Stimulated activated CD4-positive, alpha-beta T cell treated with anti-CD3 and anti-CD28 coated beads, Interleukin-2, amount 100 ng/mL, for 24 hours (primary cell): ENCODE results near the gene ADAMTS17.

Source experiments
- DNase-seq, 2 donors: peaks; one replicate each; pipeline ENCODE4 v3.0.0-alpha.2; 2020

Gene ADAMTS17

GRCh38 chr15:100338971-100339444 is 2.8 kb downstream of the ADAMTS17 start:
- DNase-seq: peak; percentile 50 to 53

DNA sequence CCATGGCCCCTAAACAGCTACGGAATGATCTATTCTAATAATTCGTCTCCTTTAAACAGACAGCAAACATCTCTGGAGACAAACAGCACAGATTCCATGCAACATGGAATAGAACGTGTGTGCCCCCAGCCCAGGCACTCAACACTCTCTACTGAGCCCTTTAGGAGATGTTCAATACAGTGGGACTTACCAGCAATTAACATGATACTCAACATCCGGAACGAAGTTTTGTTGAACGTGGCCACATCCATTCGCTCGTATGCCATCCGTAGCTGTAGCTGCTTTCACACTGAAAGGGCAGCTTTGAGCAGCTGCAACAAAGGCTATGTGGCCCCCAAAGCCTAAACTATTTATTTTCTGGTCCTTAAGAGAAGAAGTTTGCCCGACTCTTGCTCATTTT is 3.5 kb downstream of the ADAMTS17 start:
- no peak for DNase-seq

DNA sequence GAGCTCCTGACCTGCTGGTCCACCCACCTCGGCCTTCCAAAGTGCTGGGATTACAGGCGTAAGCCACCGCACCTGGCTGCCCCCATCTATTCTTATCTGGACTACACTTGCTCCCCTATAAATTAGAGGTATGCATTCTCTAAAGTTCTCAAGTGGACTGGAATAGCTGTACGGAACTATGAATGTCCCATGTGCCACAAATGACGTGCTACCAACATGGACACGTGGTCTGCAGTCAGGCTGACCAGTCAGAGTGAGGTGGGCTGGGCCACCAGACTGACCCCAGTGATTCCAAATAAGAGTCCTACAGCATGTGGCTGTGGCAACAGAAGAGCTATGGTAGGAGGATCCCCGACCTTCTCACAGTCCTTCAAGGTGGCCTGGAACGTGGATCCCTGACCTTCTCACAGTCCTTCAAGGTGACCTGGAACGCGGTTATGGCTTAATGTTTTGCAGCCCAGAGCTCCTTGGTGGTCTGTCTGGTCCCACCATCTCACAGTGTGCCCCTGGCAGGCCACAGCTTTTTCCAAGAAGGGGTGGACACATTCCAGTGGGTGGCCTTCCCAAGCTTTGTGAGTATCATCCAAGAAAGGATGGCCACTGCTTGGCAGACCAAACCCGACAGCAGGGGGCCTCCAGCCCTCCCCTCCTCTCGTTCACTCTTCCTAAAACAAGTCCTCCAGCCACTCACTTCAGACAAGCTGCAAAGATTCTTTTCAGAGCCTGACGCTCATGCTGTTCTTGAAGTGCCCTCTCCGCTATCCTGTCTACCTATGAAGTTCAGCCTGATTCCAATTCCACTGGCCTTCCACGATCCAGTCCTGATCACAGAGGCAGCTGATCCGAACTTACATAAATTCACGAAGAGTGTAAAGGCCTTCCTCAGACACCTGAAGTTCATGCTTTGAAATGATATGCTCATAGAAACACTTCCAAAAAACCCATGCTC is 4.4 kb downstream of the ADAMTS17 start:
- DNase-seq: no peak

DNA sequence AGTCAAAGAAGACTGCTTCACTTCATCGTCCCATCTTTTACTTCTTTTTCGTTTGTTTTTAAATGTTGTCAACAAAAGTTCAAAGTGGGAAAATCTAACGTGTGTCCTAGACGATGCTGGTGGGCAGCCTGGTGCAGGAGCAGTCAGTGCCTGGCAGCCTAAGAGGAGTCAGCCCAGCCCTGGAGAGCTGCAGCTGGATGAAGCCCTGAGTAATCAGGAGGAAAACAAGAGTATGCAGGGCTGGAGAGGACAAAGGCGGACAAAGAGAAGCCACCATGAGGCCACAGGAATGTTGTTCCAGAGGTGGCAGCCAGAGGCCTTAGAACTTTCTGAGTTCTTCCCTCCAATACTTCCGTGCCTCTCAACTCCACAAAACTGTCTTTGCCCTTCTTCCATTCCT is 5.7 kb downstream of the ADAMTS17 start:
- DNase-seq: no peak

DNA sequence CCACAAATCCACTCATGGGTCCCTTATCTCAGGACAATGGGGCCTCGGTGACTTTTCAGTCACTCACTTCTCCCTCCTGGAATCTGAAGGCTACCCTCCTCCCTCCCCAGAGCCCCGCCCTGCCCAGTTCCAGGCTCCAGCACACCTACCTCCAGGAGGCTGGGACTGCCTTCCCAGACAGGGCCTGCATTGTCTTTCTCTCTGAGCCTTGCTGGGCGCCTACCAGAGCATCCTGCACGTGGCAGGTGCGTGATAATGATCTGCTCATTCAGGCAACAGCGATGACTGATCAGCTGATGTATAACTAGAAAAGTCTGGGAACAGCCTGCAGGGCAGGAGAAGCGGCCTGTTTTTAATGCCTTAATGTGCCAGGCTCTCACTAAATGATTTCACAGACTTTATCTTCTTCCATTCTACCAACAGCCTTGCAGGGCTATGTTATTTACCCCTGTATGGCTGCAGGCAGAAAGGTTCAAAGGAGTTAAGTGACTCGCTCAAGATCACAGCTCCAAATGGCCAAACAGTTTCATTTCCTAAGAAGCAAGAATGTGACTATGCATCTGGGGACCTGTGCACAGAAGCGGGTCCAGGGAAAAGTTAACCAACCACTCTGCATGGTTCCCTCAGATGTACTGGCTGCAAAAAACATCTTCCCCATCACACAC is 6.3 kb downstream of the ADAMTS17 start:
- no peak for DNase-seq

DNA sequence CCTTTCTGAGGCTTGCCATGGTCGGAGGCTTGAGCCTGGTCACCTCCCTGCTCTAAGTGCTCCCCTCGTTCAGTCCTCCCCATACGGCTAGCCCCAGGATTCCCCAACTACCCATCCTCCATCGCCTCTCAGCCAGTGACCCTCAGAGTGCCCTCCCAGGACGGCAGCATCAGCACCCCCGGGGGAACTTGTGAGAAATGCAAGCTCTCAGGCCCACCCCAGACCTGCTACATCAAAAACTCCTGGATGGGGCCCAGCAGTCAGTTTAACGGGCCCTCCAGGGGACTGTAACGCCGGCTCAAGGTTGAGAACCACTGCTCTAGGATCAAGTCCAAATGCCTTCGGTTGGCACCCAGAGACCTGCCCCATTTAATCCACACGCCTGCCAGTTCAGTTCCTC is 6.9 kb downstream of the ADAMTS17 start:
- no peak for DNase-seq

DNA sequence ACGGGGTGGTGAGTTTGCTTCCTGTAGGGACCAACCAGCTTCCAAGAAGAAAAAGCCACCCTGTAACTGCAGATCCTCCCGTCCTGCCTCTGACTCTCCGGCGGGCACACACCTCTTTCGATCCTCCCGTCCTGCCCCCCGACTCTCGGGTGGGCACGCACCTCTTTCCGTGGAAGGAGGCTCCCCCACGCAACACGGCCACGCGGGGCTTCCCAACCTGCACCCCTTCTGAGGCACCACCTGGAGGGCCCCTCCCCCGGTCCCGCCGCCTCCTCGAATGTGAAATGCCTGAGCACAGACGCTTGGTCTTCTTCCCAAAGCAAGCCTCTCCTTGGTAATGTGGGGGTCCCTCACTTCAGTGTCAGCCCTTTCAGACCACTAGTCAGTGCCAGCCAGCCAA is 7.3 kb downstream of the ADAMTS17 start:
- DNase-seq: no peak

DNA sequence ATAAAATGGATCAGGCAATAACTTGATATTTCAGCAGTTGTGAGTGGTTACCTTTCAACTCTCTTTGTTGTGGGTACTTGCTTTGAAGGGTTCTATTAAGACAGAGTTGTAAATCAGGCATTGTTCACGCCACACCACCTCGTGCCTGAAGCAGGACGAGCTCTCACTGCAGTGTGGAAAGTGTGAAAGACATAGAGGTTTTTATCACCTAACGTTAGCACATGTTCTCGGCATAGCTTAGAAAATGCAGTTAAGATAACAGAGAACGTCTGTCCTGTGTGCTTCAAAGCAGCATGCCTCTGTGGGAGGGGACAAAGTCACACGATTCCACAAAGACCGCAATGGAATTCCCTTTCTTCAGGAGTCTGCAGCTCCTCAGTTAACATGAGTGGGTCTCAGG is 7.8 kb downstream of the ADAMTS17 start:
- no peak for DNase-seq

- DNase-seq: no peak
Measured at GRCh38 chr15:100333236-100333635, 8.5 kb downstream of the ADAMTS17 start.

DNA sequence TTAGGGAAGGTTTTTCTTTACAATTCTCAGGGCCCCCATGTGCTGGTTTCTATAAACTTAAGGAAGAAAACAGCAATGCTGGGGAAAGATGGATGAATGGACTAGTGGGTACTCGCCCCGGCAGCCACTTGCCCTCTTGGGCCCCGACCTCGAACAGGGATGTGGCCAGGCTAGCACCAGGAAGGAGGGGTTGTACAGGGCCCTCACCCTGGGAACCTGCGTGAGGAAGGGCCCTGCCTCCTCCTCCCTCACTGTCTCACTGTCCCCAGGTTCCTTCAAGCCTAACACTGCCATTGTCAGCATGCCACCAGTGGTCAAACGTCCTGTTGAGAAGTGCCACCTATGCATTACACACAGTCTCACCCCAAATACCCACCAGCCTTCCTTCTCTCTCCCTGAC is 9.1 kb downstream of the ADAMTS17 start:
- DNase-seq: no peak

GRCh38 chr15:100332231-100332630 is 9.5 kb downstream of the ADAMTS17 start:
- no peak for DNase-seq

- no peak for DNase-seq
Measured at GRCh38 chr15:100330629-100331215, 11.1 kb downstream of the ADAMTS17 start.

DNA sequence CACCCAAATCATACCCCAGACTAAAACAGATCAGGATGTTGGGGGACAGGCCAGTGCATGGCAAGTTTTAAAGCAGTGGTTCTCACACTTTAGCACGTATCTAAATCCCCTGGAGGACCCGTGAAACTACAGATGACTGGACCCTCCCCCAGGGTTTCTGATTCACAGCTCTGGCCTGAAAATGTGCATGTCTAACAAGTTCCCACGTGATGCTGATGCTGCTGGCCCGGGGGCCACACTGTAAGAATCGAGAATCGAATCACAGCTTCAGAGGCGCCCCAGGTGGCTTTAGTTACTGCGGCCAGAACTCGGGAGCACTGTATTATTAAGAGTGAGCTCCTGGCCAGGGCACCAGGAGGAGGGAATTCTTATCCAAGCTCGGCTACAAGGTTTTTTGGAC is 11.6 kb downstream of the ADAMTS17 start:
- peak; percentile 33 to 37 for DNase-seq

DNA sequence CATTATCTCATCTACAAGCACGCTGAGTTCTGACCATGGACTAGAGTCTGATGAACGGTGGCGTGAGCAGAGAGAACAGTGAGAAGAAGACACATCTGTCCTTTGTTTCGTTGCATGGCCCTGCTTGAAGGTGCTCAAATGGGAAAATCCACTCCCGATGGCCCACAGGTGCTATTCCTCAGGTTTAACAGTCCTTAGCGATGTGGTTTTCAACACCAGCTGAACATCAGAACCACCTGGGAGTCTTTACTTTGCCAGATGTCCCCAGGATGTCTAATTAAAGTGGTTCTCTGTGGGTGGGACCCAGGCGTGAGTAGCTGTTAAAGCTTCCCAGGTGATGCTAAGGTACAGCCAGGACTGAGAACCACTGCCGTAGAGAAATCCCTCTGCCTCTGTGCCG is 13.0 kb downstream of the ADAMTS17 start:
- DNase-seq: no peak

DNA sequence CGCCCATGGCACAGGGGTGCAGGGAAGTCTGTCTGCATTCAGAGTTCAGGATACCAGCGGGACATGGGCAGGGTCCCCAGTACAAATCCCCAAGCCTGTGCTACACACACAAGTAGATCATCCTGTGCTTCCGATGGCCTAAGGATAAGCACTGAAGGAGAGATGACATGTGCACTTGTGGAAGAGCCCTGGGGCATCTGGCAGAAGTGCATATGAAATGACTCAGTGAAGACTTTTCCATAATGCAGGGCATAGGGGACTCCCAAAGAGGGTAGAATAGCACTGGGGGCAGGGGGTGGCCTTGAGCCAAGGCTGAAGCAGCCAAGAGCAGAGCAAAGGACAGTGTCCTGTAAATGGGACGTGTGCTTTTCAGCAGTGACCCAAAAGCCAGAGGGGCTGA is 22.9 kb downstream of the ADAMTS17 start:
- DNase-seq: no peak

DNA sequence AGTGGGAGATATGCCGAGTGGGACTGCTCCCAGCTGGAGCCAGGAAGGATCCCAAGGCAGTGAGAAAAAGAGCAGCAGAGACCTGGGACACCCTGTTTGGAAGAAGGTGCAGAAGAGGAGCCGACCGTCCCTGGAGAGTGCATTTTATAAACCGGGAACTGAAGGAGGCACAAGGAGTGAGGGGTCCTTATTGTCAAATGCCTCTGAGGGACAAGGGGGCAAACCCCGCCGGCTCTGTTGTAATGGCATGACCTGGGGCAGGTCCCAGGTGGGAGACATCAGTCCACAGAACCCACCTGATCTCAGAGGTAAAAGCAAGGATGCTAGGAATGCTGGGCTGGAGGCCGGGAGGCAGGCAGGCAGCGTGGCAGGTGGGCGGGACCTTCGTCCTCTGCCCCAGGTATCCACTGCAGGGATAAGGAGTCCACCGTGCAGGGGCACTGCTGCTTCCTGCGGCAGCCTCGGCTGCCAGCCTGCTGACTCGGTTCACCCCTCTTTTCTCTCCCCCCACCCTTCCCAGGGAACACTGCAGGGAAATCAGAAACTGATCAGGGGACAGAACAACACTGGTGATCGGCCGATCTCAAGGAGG is 26.9 kb downstream of the ADAMTS17 start:
- no peak for DNase-seq

DNA sequence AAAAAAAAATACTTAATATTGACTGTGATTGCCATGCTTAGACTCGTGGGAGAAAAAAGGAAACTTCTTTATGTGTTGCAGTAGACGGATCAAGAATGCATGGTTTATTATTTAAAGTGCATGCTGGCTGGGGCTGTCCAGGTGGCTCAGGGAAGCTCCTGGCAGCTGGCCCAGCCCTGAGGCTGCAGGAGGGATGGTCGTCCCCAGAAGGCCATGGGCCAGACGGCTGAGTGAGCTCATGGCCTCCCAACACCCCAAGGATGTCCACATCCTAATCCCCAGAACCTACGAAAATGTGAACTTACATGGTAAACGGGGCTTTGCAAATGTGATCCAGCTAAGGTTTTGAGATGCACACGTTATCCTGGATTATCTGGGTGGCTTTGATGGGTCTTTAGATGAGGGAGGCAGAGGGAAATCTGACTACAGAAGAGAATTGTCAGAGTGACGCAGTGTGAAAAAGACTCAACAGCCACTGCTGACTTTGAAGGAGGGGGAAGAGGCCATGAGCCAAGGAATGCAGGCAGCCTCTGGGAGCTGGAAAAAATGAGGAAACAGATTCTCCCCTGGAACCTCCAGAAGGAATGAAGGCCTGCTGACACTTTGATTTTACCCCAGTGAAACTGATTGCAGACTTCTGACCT is 29.8 kb downstream of the ADAMTS17 start:
- DNase-seq: no peak

- DNase-seq: no peak
Measured at GRCh38 chr15:100311154-100311625, 30.6 kb downstream of the ADAMTS17 start.

GRCh38 chr15:100310513-100311153 is 31.1 kb downstream of the ADAMTS17 start:
- DNase-seq: no peak

DNA sequence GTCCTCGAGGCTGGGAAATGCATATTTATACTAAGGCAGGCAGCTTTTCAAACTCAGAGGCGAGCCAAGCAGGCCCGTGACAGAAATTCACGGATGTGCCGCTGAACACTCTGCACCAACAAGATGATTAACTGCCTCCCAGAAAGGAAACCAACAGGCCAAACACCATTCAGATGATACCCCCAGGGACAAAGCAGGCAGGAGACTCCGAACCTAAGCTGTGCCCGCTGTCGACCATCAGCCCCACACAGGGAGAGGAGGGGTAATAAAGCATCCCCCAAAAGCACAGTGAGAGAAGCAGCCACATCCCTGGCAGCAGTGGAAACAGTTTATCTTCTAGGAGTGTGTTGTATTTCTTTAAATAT is 31.8 kb downstream of the ADAMTS17 start:
- no peak for DNase-seq

DNA sequence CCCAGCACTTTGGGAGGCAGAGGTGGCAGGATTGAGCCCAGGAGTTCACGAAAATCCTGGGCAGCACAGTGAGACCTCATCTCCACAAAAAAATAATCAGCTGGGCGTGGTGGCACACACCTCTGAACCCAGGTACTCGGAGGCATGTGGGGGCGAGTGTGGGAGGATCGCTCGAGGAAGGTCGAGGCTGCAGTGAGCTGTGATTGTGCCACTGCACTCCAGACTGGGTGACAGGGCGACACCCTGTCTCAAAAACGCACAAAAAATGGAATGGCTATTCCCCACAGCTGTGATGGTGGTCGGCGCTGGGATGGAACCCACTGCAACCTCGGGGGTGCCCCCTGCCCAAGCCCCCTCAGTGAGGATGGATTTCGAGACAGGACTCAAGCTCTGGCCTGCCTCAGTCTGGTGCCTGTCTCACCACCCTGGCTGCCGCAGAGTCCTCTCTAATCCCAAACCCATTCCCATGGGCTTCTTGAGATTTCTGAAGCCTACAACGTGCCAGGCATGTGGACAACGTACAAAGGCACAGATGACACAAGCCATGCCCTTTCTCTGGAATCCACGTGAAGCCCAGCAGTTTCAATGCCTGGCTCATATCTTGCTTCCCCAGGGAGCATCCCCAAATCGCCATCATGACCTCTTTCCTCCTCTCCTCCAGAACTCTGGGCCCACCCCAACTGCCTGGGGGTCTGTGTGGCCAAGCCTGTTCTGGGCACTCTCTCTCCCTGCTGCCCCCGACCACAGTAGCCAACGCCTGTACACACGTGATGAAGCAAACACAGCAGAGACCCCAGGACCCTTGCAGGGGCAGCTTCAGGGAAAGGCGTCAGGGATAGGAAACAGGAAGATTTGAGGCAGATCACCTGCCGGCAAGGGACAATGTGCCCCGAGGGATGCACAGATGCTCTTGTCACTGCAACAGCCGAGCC is 32.4 kb downstream of the ADAMTS17 start:
- no peak for DNase-seq
